Measurements from ENCODE around the gene CYP3A5. TPM values are rescaled to one million over a fixed set of nuclear protein-coding genes. Genes with fewer than 3 reads are reported as not detected.

CYP3A5 gene
- total and polyA plus RNA-seq, 2 of the 13 experiments (the other 11 are each of a cell fraction or from before 2014, with no cell fraction given) = 5.7 to 9.3 TPM

GRCh38 chr7:99616359-99617191, 63.2 kb downstream of the CYP3A5 start, which contains the start of gene ZSCAN25 (continued):
- peak; percentile 99 for TF ChIP-seq ZFX (CRISPR knock-in tag; IDR thresholded peaks at IDR 0.05; ENCODE audit: low read depth)
- no peak for TF ChIP-seq EHMT2 (IDR thresholded peaks at IDR 0.05; ENCODE audit: borderline replicate concordance, low read depth, low read length)
- no peak for TF ChIP-seq MTA3 (CRISPR knock-in tag; IDR thresholded peaks at IDR 0.05)
- TF ChIP-seq FOXP1 (IDR thresholded peaks at IDR 0.05) = no peak
- 0 out of 2 replicates have a peak, but pooled peaks have one; percentile 0 for TF ChIP-seq FOXP1 (CRISPR knock-in tag; IDR thresholded peaks at IDR 0.05)
- TF ChIP-seq ZNF263 (CRISPR knock-in tag; IDR thresholded peaks at IDR 0.05) = peak; percentile 41
- TF ChIP-seq ZNF317 (CRISPR knock-in tag; IDR thresholded peaks at IDR 0.05) = peak; percentile 91
- peak; percentile 97; the same call in 1 of the 2 replicates for TF ChIP-seq ZNF784 (CRISPR knock-in tag; IDR thresholded peaks at IDR 0.05; ENCODE audit: borderline replicate concordance)
- peak; percentile 89 for TF ChIP-seq ELF3 (CRISPR knock-in tag; IDR thresholded peaks at IDR 0.05)
- no peak for TF ChIP-seq ZBTB1 (CRISPR knock-in tag; IDR thresholded peaks at IDR 0.05; ENCODE audit: borderline replicate concordance)
- 0 out of 2 replicates have a peak, but pooled peaks have one; percentile 16 for TF ChIP-seq CERS6 (CRISPR knock-in tag; IDR thresholded peaks at IDR 0.05)
- TF ChIP-seq GFI1 (CRISPR knock-in tag; IDR thresholded peaks at IDR 0.05; ENCODE audit: borderline replicate concordance) = peak; percentile 32; the same call in 1 of the 2 replicates
- TF ChIP-seq CEBPZ (IDR thresholded peaks at IDR 0.05; ENCODE audit: low read length) = no peak
- no peak for TF ChIP-seq DNMT1 (CRISPR knock-in tag; IDR thresholded peaks at IDR 0.05)
- no peak for TF ChIP-seq PTBP1 (IDR thresholded peaks at IDR 0.05; ENCODE audit: low read depth, low read length, poor library complexity, severe bottlenecking)
- peak; percentile 99 for TF ChIP-seq GMEB1 (CRISPR knock-in tag; IDR thresholded peaks at IDR 0.05; ENCODE audit: borderline replicate concordance)
- TF ChIP-seq ZNF362 (CRISPR knock-in tag; IDR thresholded peaks at IDR 0.05; ENCODE audit: borderline replicate concordance) = no peak
- peak; percentile 88 for TF ChIP-seq SRSF1 (optimal IDR thresholded peaks at IDR 0.05; ENCODE audit: low read depth, low read length)
- TF ChIP-seq ZNF20 (CRISPR knock-in tag; IDR thresholded peaks at IDR 0.05) = no peak; the same call in 1 of the 2 replicates
- no peak for TF ChIP-seq ZKSCAN5 (CRISPR knock-in tag; IDR thresholded peaks at IDR 0.05)
- no peak for TF ChIP-seq CENPX (CRISPR knock-in tag; IDR thresholded peaks at IDR 0.05)
- TF ChIP-seq ZMYM4 (CRISPR knock-in tag; IDR thresholded peaks at IDR 0.05) = peak; percentile 94

Data from HepG2 (cell line).